Panc1 (cell line): ENCODE measurements around the gene CCDC59. TPM values are rescaled to one million over a fixed set of nuclear protein-coding genes. Genes with fewer than 3 reads are reported as not detected.

Experiments used
- ATAC-seq: fragments of 200-7000 bp; cut with Tn5 transposase; 2 replicates; pipeline ENCODE4 v1.9.1; 2020; ENCODE audit warnings: mild to moderate bottlenecking, moderate library complexity
- BruUV-seq: library from RNA; stranded (reverse); fragments of 400-500 nt; replicated peaks from 2 replicates; lab custom pipeline; 2021; lab: Mats Ljungman, UMichigan
- CTCF ChIA-PET: fragments of 300-600 bp; sonication (Branson Sonifier 250); formaldehyde crosslinking; loops from one replicate; lab custom pipeline; 2022; ENCODE audit warnings: antibody characterized with exemption; lab: Charles Lee
- POLR2A ChIA-PET: fragments of 300-600 bp; sonication (Branson Sonifier 250); formaldehyde crosslinking; loops from one replicate; lab custom pipeline; 2022; ENCODE audit warnings: antibody characterized with exemption; lab: Charles Lee
- DNase-seq: peaks from one replicate; pipeline ENCODE4 v3.0.0-alpha.2; 2010; ENCODE audit warnings: low read depth, low spot score
- H3K27ac ChIP-seq: 2 replicates; pipeline ENCODE4 v1.5.1; 2011; ENCODE audit warnings: mild to moderate bottlenecking, low read length, inconsistent platforms
- H3K27me3 ChIP-seq: fragments of 200-500 bp; sonication (Bioruptor generic); 2 replicates; pipeline ENCODE4 v1.6.0; 2014; ENCODE audit warnings: low read length, inconsistent platforms; ENCODE audit not compliant: control insufficient read depth, insufficient read depth
- H3K36me3 ChIP-seq: fragments of 200-500 bp; sonication (Bioruptor generic); 2 replicates; pipeline ENCODE4 v1.5.1; 2014; ENCODE audit warnings: inconsistent platforms, mild to moderate bottlenecking, low read length, moderate library complexity; ENCODE audit not compliant: control insufficient read depth, insufficient read depth
- H3K4me1 ChIP-seq: 2 replicates; pipeline ENCODE4 v1.5.1; 2011; ENCODE audit warnings: inconsistent platforms, mild to moderate bottlenecking, low read length, moderate library complexity; ENCODE audit not compliant: control insufficient read depth, insufficient read depth
- H3K4me3 ChIP-seq, 2 experiments: 2 replicates each; pipeline ENCODE4 v1.5.1; 2011 to 2012; ENCODE audit warnings: low read depth in 2 of 2, low read length in 2 of 2, mild to moderate bottlenecking in 2 of 2, inconsistent platforms in 1 of 2, moderate library complexity in 1 of 2
- H3K9me3 ChIP-seq: fragments of 200-500 bp; sonication (Bioruptor generic); 2 replicates; pipeline ENCODE4 v1.5.1; 2014; ENCODE audit warnings: low read depth, mild to moderate bottlenecking, inconsistent platforms, low read length, moderate library complexity; ENCODE audit not compliant: control insufficient read depth, insufficient read depth
- POLR2AphosphoS5 ChIP-seq: IDR thresholded peaks from 2 replicates; pipeline ENCODE4 v1.6.1; 2012; ENCODE audit warnings: mild to moderate bottlenecking, low read depth, low read length, moderate library complexity
- SIN3A ChIP-seq: IDR thresholded peaks from 2 replicates; pipeline ENCODE4 v1.6.1; 2012; ENCODE audit warnings: low read depth, mild to moderate bottlenecking, low read length, moderate library complexity, borderline replicate concordance; ENCODE audit not compliant: insufficient read depth
- TCF7L2 ChIP-seq: IDR thresholded peaks from 2 replicates; pipeline ENCODE4 v1.6.1; 2011; ENCODE audit warnings: mild to moderate bottlenecking, low read depth, low read length, inconsistent platforms
- in situ Hi-C: cut with HindIII; loops from 2 replicates; pipeline ENCODE4 v1.10.0; 2016; ENCODE audit warnings: low sequenced_read_pairs, low pct_unique_long_range_greater_than_20kb
- intact Hi-C: fragments of 100-400 bp; cut with micrococcal nuclease; formaldehyde crosslinking; loops from one replicate; pipeline ENCODE4 v1.10.0; 2022; ENCODE audit not compliant: unreplicated experiment
- total RNA-seq: library from RNA; stranded (reverse); gene quantifications from one replicate; pipeline ENCODE4 v1.2.1, GENCODE V29; 2021; ENCODE audit not compliant: unreplicated experiment
- TF ChIP-seq, protein P1 (sequence below): fragments of 450-650 bp; IDR thresholded peaks from 2 replicates; pipeline ENCODE4 v1.5.1; 2017; ENCODE audit warnings: mild to moderate bottlenecking
- TF ChIP-seq, protein P2 (sequence below), 2 experiments: IDR thresholded peaks; 2 replicates each; pipeline ENCODE4 v1.6.1; 2011 to 2012; ENCODE audit warnings: low read depth in 2 of 2, control low read depth in 1 of 2, low read length in 1 of 2, mild to moderate bottlenecking in 1 of 2, moderate library complexity in 1 of 2; ENCODE audit not compliant: insufficient read depth in 1 of 2

CCDC59 gene
- total RNA-seq, 1 experiment from 2014 or later, result 39.8 TPM

DNA sequence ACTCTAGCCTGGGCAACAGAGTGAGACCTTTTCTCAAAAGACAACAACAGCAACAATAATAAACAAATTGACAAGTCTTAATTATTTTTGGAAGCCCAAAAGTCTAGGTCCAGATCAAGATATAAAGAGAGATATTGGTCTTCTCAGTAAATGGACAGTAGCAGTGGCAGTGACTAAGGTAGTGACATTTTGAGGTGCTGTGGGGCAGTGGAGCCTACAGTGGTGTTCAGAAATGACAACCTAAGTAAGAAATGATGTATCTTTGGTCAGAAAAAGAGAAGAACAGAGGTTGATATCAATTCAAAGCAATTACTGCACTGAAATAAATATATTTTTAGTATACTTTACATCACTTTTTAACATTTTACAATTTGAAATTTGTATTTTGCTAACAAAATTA, 20.8 kb upstream of the CCDC59 start:
- H3K4me3 ChIP-seq, result no peak overlapping the region
- POLR2A ChIA-PET, result no interaction called here
- ATAC-seq (no peak), DNase-seq (no peak)
- no TSS peak for BruUV-seq
- in situ Hi-C loops (no loop called here), intact Hi-C loops (no loop called here)
- TF ChIP-seq POLR2AphosphoS5 (no peak), TCF7L2 (no peak)
- TF ChIP-seq, protein P1, sequence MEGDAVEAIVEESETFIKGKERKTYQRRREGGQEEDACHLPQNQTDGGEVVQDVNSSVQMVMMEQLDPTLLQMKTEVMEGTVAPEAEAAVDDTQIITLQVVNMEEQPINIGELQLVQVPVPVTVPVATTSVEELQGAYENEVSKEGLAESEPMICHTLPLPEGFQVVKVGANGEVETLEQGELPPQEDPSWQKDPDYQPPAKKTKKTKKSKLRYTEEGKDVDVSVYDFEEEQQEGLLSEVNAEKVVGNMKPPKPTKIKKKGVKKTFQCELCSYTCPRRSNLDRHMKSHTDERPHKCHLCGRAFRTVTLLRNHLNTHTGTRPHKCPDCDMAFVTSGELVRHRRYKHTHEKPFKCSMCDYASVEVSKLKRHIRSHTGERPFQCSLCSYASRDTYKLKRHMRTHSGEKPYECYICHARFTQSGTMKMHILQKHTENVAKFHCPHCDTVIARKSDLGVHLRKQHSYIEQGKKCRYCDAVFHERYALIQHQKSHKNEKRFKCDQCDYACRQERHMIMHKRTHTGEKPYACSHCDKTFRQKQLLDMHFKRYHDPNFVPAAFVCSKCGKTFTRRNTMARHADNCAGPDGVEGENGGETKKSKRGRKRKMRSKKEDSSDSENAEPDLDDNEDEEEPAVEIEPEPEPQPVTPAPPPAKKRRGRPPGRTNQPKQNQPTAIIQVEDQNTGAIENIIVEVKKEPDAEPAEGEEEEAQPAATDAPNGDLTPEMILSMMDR, result no peak
- H3K36me3 ChIP-seq, result no peaks in the 10 kb centered on the region
- CTCF ChIA-PET, result no interaction called here
- no peaks in the 10 kb centered on the region for H3K9me3 ChIP-seq
- H3K4me1 ChIP-seq, result no peaks in the 10 kb centered on the region
- H3K27ac ChIP-seq, result no peak overlapping the region
- no peaks in the 10 kb centered on the region for H3K27me3 ChIP-seq

DNA sequence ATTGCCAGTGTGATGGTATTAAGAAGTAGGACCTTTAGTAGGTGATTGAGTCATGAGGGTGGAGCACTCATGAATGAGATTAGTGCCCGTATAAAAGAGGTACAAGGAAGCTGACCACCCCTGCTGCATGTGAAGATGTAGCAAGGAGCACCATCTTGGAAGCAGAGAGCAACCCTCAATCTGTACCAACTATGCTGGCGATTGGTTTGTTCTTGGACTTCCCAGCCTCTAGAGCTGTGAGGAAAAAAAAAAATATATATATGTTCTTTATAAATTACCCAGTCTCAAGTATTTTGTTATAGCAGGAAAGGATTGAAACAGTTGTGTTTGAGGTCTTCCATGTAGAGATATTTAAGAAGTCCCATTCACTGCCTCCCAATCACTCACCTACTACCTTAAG, 17.0 kb upstream of the CCDC59 start:
- in situ Hi-C loops, result no loop called here
- no peak overlapping the region for H3K27ac ChIP-seq
- no peak overlapping the region for H3K4me3 ChIP-seq
- BruUV-seq, result no TSS peak
- DNase-seq (no peak), ATAC-seq (no peak)
- no peaks in the 10 kb centered on the region for H3K9me3 ChIP-seq
- no peaks in the 10 kb centered on the region for H3K4me1 ChIP-seq
- TF ChIP-seq, protein P2, sequence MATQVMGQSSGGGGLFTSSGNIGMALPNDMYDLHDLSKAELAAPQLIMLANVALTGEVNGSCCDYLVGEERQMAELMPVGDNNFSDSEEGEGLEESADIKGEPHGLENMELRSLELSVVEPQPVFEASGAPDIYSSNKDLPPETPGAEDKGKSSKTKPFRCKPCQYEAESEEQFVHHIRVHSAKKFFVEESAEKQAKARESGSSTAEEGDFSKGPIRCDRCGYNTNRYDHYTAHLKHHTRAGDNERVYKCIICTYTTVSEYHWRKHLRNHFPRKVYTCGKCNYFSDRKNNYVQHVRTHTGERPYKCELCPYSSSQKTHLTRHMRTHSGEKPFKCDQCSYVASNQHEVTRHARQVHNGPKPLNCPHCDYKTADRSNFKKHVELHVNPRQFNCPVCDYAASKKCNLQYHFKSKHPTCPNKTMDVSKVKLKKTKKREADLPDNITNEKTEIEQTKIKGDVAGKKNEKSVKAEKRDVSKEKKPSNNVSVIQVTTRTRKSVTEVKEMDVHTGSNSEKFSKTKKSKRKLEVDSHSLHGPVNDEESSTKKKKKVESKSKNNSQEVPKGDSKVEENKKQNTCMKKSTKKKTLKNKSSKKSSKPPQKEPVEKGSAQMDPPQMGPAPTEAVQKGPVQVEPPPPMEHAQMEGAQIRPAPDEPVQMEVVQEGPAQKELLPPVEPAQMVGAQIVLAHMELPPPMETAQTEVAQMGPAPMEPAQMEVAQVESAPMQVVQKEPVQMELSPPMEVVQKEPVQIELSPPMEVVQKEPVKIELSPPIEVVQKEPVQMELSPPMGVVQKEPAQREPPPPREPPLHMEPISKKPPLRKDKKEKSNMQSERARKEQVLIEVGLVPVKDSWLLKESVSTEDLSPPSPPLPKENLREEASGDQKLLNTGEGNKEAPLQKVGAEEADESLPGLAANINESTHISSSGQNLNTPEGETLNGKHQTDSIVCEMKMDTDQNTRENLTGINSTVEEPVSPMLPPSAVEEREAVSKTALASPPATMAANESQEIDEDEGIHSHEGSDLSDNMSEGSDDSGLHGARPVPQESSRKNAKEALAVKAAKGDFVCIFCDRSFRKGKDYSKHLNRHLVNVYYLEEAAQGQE (IDR thresholded peaks at IDR 0.05; ENCODE audit: insufficient read depth in 1 of 2, low read depth in 2 of 2, low read length in 1 of 2), result no peak
- no peak for TF ChIP-seq TCF7L2
- no peak for TF ChIP-seq SIN3A
- TF ChIP-seq, protein P1, result no peak
- TF ChIP-seq POLR2AphosphoS5, result no peak
- CTCF ChIA-PET, result no interaction called here
- no peaks in the 10 kb centered on the region for H3K27me3 ChIP-seq
- POLR2A ChIA-PET, result no interaction called here
- intact Hi-C loops, result no loop called here
- H3K36me3 ChIP-seq, result no peaks in the 10 kb centered on the region
